Erythroblast (primary cell): ENCODE results near the gene IRF2.

ENCODE experiments used
- GATA1 ChIP-seq: IDR thresholded peaks from 2 replicates; pipeline ENCODE4 v1.6.1; 2011; ENCODE audit warnings: low read depth, mild to moderate bottlenecking, control low read depth, low read length, moderate library complexity
- POLR2A ChIP-seq: IDR thresholded peaks from 2 replicates; pipeline ENCODE4 v1.6.1; 2011; ENCODE audit warnings: mild to moderate bottlenecking, low read length

DNA sequence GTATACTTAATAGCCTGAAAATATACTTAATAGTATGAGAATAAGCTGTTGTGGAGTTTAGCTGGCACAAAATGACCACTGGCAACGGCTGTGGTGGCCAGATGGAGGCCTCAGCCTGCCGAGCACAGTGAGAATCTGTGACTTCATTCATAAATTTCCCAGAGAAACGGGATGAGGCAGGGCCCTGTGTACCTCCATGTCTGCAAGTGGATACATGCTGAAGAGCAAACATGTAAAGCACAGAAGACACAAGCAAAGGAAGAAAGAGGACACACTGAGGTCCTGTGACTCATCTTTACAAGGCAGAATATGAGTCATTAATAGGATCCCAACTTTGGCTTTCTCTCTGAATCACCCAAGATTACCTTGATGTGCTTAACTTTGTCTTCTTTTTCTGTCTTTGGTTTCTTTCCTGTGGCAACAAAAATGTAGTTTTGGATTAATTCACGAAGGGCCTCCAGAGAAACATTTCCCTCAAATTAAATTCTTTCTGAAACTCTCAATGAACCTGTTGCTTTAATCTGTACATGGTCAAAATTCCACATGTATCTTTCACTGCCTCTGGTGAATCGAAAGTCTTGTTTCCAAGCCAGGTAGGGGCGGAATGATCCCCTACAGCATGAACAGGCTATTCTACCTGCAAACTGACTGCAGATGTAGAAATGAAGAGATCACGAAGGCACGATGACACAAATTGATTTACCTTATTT lies 56.4 kb downstream of the IRF2 start:
- no peak for TF ChIP-seq POLR2A
- no peak for TF ChIP-seq GATA1
